HG02763 (cell line): Measurements from ENCODE around the gene ZNF319.
A peak's percentile ranks its signal among the peaks of the same experiment; 100 is the strongest.

ENCODE experiments used
- ATAC-seq: cut with Tn5 transposase; IDR thresholded peaks from one replicate; pipeline ENCODE4 v1.9.1; 2021; ENCODE audit warnings: mild to moderate bottlenecking, moderate library complexity; ENCODE audit not compliant: unreplicated experiment

ZNF319 gene

DNA sequence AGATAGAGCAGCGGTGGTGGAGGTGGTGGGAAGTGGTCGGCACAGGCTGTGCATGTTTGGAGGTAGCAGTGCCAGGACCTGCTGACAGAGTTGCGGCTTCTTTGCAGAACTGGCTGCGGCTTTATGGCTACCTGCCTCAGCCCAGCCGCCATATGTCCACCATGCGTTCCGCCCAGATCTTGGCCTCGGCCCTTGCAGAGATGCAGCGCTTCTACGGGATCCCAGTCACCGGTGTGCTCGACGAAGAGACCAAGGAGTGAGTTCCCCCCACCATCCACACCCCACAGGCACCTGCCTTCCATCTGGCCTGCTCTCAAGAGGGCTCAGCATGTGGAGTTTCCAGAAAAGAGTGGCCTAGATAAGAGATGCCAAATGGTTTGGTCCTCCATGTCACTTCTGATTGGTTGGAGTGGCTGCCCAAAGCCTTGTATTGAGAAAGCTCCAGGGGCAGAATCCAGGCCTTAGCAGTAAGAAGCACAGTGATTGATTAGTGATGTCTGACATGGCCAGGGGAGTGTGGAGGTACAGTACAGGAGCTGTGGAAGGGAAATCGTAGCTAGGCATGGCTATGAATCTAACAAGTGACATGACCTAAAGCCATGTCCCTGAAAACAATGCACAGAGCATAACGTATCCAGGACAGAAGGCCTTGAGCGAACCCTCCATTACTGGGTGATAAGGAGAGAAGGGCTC, 37.0 kb upstream of the ZNF319 start:
- no peak for ATAC-seq

DNA sequence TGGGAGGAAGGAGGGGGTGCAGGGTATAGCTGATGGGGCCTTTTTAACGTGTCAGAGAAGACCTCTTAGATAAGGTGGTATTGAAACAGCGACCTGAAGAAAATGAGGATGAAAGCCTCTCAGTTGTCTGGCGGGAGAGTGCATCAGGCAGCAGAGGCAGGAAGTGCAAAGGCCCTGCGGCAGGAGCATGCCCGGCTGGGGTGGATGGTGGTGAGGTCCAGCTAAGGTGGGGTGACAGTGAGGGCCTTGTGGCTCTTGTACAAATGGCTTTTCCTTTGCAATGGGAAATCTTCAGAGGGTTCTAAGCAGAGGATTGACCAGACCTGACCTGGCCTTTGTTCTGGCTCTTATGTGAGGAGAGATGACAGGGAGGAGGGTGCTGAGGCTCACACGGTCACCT, 36.5 kb upstream of the ZNF319 start:
- no peak for ATAC-seq

DNA sequence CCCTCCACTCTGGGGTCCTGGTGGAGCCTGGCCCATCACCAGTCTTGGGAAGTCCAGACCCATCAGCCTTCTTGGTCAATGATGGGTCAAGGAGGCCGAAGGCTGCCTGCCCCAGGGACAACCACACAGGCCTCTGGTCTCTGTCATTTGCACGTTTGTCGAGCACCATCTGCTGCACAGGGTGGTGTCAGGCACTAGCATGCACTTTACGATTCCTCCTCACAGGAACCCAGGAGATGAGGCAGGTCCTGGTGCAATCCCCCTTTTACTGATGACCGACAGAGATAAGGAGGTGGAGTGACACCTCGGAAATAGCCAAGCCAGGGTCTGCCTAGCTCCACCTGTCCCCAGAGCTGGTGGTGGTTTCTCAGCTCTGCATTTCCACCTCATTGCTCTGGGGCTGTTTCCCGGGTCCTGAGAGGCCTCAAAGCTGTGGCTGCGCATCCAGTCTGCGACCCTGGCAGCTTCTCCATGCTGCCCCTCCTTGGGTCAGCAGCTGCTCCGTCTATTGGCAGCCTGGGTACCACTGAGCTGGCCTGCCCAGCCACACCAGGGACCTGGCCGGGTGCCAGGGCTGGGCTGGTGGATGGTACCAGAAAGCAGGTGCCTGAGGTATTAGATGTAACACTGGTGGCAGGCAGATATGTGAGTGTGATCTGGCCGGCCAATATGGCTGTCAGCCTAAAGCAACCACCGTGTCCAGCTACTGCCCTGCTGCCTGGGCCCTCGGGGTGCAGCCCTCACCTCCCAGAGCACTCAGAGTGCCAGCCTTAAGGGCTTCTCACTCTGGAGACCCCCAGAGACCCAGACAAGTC, 35.1 kb upstream of the ZNF319 start:
- ATAC-seq, result no peak

DNA sequence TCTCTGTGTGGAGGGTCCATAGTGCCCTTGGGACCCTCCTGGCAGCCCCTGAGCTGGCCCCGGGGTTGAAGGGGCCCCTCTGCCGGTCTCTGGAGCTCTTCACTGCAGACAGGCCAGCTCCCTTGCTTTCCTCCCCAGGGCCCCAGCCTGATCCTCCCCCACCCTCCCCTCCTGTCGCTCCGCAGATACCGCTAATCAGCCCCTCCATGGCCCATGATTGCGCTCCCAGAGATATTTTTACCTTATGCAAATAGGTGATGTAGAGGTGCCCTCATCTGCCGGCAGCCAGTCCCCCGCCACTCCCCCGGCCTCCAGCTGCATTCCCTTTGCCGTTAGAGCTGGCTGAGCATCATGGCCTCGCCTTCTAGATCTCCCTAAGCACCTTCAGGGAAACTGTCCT, 34.3 kb upstream of the ZNF319 start:
- no peak for ATAC-seq

DNA sequence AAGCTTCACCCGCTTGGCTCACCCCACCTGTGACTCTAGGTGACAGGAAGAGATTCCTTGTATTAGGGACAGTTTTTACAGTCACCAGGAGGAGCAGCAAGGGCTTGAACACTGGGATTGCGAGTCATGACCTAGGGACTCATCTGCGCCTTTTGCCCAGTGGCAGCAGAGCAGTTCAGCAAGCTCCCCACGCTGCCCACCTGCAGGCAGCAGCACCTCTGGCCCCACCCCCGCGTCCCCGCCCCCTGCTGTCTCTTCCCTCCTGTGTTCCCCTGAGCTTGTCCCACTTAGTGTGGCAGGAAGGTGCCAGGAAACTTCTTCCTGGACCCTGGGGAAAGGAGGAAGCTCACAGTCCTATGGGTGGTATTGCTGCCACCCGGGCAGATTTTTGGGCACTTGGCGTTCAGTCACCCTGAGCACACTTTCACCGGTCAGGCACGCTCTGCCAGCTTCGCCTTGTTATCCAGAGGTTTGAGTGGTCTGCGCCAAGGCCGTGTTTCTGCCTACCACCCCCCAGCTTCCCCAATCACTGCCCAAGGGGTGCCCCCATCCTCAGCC, 33.7 kb upstream of the ZNF319 start:
- no peak for ATAC-seq

DNA sequence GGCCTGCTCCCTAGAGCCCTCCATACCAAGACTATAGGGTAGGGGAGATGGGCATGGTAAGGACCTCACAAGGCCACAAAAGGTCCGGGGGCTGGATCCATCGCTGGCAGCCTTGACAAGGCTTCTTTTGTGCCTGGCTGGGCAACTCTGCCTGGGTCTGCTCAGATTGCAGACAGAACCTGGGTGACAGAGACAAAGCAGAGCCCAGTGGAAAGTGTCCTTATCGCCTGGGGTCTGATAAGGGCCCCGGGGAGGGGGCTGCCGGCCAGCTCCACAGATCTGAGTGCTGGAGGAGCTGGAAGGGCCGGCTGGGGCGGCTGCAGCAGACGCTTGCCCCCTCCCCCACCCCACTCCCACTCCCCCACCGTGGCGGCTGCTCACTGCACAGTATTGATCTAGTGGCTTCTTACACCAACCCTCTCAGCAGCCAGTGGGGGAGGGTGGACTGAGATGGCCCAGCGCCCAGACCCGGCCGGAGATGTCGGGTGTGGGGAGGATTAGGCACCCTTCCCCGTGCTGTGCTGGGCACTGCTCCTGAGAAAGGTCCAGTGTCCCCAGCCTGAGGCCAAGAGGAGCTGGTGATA, 32.3 kb upstream of the ZNF319 start:
- no peak for ATAC-seq

DNA sequence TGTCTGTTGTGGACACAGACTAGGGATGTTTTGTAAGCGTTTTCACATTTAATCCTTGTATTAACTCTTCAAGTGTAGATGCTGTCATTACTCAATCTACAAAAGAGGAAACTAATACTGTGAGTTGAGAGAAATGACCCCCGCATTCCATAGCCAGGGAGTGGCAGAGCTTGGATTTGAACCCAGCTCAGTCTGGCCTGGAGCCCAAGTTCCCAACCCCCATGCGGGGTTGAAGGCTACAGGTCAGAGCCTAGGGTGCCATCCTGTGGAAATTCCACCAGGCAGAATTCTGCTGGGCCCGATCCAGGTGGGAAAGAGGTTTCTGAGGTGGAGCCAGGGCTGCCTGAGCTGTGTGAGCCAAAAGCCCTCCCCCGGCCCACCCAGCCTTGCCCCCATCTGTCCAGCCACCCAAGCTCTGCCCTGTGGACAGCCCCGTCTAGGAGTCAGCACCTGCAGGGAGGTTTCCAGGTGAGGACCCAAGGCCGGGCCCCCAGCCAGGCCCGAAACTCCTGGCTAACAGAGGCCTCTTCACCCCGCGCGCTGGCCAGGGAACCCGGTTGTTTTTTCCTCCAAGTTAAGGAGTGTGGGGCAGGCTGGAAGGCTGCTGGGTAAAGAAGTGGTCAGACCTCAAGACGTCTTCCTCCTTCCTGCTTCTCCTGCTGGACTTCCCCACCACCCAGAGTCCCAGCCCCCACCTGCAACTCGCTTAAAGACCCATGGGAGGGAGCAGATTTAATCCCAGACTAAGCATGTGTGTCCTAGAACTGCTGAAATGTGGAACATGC, 30.7 kb upstream of the ZNF319 start:
- ATAC-seq, result no peak

DNA sequence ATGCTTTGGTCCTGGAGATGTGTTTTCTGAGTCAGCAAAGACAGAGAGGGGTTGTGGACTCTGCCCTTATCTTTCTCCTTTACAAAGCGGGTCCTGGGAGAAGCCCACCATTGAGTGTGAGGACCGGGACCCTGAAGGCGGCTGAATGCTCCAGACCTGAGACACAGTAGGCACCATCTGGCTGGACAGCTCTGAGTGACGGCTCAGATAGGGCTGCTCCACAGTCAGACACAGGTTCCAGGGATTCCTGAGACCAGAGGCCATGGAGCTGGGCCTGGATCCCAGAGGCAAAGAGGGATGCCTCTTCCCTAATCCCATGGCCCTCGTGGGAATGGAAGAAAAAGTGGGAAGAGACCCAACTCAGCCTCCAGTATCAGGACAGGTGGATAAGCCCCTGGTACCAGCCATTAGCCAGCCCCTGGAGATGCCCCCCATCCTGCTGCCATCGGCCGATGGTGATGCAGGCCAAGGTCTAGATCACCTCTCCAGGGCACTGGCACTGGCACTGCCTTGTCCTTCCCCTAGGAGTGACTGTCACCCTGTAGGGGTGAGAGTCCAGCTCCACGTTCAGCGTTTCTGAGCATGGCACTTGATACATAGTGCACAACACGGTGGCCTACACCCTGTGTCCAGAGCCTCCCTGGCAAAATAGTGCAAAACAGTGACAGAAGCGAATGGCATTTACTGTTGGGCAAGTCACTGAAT, 29.8 kb upstream of the ZNF319 start:
- ATAC-seq, result no peak

DNA sequence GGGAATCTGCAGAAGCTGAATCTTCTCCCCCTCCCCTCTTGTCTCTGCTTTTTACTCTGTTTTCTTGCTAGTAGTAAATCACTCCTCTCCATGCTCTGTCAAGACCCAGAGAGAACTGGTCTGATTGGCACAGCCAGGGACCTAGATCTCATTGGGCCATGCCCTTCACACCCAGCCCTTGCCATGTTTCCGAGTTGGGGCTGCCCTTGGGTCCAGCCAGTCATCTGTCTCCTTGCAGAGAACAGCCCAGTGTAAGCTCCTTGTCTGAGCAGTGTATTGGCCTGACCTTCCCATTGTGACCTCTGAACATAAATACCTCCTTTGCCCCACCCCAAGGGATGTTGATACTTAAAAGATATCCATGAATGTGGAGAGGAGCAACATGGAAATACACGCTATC, 28.9 kb upstream of the ZNF319 start:
- no peak for ATAC-seq

DNA sequence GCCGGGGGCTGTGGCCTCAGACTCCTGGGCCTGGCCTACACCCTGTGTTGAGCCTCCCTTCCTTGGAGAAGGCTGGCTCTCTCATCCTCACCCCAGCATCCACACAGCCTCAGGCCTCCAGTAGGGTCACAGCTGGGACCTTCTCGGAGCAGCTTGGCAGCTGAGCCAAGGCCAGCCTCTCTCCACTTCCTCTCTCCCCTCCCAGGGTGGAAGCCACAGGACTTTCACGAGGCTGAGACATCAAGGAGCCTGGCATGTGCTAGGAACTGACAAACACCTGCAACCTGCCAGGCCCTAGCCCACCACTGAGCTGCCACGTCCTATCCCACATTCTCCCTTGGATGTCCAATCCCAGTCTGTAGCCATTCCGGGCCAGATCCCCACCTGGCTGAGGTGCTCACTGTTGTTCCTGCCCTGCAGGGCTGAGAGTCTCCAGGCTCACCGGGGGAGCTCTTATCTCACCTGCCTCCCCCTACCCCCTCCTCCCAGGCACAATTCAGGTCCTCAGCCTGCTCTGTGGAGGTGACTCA, 28.1 kb upstream of the ZNF319 start:
- no peak for ATAC-seq

DNA sequence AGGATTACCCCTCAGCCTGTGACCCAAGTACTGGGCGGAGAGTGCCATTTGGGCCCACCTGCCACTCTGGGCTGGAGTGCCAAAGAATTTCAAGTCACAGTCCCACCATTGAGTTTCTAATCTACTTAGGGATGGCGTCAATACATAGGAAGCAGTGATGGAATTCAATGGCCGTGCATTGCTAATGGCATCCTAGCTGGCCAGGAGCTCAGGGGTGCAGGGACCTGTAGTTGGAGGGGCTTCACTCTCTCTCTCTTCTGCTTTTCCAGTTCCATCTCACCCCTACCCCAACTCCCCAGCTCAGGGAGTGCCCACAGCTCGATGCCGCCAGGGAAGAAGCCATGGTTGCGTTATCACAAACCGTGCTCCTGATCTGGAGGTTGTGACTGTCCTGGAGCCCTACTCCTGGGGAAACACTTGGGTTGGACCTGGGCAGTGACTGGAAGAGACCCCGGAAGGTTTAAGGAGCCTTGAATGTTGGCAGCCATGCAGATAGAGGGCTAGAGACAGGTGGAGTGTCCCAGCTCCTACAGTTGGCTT, 27.5 kb upstream of the ZNF319 start:
- no peak for ATAC-seq

DNA sequence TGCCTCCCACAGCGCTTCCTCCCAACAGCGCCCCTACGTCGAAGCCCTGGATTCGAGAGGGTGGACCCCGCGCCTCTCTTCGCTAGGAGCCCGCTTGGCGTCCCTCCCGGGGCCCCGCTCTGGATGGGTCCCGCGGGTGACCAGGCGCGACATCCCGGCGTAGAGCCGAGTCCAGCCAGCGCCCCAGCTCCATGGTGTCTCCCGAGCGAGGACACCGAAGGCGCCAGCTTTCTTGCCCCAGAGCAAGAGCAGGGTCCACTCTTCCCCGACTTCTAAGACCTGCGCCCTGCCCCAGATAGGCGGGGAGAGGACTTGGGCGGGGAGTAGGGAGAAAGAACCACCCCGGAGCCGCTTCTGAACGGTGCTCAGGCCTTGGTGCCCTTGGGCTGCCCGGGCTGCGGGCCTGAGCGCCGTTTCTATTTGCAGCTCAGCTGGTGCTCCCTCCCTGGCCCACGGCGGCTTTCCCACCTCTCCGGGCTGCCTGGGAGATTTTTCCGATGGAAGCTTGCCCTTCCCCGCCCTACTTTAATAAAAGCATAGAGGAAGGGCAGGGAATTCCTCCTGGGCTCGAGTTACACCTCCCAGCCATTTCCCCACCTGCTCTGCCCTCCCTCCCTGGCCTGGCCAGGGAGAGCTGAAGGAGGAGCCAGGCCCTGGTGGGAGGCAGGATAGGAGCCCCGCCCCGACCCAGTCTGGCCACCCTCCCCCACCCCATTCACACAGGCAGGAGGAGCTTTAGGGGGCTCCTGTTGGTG, 26.9 kb upstream of the ZNF319 start:
- ATAC-seq, result no peak

DNA sequence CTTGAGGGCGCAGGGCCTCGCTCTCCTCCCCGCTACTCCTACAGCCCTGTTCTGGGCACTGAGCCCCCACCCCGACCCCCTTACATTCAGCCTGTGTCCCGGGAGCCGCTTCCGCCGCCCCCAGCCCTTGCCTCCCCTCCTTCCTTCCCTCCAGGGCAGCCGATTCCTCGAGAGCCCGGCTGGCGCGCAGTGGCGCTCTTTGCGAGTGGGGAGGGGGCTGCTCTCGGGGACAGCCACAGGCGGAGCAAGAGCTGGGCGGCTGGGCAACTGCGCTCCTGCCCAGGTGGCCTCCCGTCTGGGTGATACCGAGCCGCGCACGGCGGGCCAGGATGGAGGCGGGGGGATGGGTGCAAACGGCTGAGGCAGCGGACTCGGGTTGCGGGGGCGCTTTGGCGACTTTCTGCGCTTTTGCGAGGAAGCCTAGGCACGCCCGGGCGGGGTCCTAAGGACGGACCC, 26.3 kb upstream of the ZNF319 start:
- ATAC-seq, result no peak

DNA sequence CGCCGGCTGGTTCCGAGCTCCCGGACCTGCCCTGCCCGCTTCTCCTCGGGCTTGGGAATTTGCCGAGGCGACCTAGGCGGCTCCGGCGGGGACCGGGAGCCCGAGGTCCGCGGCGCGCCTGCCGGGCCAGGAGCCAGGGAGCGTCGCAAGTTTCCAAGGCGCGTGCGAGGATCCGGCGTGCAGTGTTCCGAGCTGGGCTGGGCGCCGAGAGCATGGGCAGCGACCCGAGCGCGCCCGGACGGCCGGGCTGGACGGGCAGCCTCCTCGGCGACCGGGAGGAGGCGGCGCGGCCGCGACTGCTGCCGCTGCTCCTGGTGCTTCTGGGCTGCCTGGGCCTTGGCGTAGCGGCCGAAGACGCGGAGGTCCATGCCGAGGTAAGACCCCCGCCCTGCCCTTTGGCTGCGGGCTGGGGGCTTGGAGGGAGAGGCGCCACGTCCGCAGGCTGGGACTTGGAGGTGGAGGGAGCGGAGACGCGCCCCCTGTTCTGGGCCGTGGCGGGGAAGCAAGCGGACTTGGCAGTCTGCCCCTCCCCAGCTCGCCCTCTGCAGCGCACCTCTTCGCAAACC, 25.8 kb upstream of the ZNF319 start:
- ATAC-seq, result peak; percentile 8

DNA sequence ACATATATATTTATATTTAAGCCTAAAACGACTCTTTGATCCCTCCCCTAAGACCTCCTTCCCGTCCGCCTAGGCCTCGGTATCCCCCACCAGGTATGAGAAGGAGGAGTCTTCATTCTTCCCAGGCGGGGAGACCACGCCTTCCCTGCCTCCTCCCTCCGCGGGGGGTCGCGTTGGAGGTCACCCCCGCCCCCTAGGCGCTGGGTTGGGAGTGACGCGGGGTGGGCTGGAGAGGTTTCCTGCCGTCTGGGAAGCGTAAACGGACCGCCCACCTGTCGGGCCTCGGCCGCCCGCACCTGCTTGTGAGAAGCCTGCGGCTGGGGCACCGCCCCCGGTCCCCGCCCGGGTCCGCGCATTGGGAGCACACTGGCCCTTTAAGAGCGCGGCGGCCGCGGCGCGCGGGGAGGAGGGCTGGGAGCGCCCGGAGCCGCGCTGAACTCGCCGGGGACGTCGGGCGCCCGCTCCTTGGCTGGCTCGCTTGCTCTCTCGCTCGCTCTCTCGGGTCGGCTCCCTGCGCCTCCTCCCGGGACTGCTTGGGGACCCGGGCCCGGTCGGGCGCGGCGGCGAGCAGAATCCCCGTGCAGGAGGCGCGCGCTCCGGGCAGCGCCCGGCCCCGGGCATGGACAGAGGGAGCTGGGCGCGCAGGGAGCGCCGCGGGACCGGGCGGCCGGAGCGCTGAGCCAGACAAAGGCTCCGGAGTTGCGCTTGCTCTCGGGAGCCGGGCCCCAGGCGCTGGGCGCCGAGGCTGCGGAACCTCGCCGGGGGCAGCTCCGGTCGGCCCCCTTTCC, 25.1 kb upstream of the ZNF319 start, which contains the start of gene MMP15:
Gene MMP15, plus strand, starts transcription at position 404 of the 788 bp plus-strand sequence. CDS start 597 bp downstream, outside the sequence.
- peak; percentile 52 for ATAC-seq

DNA sequence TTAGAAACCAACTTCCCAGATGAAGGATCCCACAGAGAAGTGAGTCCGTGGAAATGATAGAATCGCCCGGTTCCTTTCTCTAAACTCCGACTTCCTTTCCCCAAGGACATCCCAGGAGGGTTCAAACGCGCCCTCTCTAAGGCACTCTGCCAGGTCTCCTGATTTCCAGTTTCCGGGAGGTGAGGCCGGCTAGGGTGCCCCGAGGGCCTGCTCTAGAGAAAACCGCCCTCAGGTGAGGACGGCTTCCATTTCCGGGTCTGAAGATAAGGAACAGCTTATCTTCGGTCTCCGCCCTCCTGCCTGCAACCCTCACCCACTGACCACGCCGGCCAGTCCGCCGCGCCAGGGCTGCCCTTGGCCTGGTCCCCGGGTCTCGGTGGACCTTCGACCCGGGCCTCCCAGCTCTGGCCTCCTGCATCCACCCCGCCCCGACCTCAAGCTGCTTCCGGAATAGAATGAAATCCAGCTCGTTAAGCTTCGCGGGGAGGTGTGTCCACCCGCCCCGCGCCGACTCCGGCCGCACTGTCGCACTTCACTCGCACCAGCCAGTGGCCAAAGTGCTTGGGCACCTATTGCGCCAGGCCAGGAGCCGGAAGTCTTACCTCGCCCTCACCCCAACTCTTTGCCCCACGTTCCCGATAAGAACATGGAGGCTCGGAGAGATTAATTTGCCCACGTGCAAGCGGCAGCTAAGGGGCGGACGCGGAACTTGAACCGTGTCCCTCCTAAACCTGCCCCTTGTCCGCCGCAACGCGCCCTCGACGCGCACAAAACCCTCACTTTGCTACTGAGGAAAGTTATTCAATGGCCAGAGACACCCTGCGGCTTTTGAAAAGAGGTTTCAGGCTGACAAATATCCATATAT, 24.2 kb upstream of the ZNF319 start:
- no peak for ATAC-seq
